MM.1S (cell line): ENCODE measurements around the gene CAPN11.

Experiments
- EZH2phosphoT487 ChIP-seq: fragments of 300-600 bp; sonication (generic); IDR thresholded peaks from 2 replicates; pipeline ENCODE4 v1.6.1; 2018; ENCODE audit warnings: antibody characterized with exemption, low read length
- TF ChIP-seq, protein P1 (sequence below): fragments of 300-600 bp; sonication (generic); IDR thresholded peaks from 2 replicates; pipeline ENCODE4 v1.5.1; 2016; ENCODE audit warnings: antibody characterized with exemption, low read length, mixed read lengths

DNA sequence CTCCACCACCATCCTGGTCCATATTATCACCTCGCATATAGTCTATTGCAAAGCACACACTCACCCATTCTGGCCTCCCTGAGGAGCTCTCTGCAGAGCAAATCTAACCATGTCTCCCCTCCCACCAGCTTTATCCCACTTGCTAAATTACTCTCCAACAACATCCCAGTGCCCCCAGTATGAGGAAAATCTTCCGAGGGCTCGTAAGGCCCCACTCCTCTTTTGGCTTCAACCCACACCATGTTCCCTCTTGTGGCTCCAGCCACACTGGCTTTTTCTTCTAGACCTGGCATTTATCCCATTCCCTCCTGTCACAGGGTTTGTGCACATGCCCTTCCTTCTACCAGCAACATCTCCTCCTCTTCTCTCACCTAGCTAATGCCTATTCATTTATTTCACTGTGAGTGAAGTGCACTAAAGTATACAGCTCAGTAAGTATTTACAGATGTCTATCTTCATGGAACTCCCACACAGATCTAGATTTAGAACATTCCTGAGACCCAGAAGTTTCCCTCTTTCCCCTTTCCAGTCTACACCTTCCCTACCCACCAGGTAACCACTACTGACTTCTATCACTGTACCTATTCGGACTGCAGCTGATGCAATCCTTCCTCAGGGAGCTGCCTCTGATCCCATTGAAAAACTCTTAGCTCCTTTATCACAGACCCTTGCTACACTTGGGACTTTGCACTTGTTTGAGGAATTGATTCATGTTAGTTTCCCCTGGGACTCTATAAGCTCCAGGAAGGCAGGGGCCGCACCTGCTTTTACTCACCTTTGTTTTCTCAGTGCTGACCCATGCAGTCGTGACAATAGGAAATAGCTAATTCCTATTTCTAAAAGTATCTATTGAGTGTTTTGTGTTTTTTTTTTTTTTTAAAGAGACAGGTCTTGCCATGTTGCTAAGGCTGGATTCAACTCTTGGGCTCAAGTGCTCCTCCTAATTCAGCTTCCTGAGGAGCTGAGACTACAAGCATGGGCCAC lies 46.9 kb upstream of the CAPN11 start:
- TF ChIP-seq, protein P1, sequence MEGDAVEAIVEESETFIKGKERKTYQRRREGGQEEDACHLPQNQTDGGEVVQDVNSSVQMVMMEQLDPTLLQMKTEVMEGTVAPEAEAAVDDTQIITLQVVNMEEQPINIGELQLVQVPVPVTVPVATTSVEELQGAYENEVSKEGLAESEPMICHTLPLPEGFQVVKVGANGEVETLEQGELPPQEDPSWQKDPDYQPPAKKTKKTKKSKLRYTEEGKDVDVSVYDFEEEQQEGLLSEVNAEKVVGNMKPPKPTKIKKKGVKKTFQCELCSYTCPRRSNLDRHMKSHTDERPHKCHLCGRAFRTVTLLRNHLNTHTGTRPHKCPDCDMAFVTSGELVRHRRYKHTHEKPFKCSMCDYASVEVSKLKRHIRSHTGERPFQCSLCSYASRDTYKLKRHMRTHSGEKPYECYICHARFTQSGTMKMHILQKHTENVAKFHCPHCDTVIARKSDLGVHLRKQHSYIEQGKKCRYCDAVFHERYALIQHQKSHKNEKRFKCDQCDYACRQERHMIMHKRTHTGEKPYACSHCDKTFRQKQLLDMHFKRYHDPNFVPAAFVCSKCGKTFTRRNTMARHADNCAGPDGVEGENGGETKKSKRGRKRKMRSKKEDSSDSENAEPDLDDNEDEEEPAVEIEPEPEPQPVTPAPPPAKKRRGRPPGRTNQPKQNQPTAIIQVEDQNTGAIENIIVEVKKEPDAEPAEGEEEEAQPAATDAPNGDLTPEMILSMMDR: no peak
- no peak for TF ChIP-seq EZH2phosphoT487
